Panc1 (cell line): ENCODE measurements around the gene SHLD1. TPM values are rescaled to one million over a fixed set of nuclear protein-coding genes. Genes with fewer than 3 reads are reported as not detected.

Source experiments
- ATAC-seq: fragments of 200-7000 bp; cut with Tn5 transposase; 2 replicates; pipeline ENCODE4 v1.9.1; 2020; ENCODE audit warnings: mild to moderate bottlenecking, moderate library complexity
- BruUV-seq: library from RNA; stranded (reverse); fragments of 400-500 nt; replicated peaks from 2 replicates; lab custom pipeline; 2021; lab: Mats Ljungman, UMichigan
- CTCF ChIA-PET: fragments of 300-600 bp; sonication (Branson Sonifier 250); formaldehyde crosslinking; loops from one replicate; lab custom pipeline; 2022; ENCODE audit warnings: antibody characterized with exemption; lab: Charles Lee
- POLR2A ChIA-PET: fragments of 300-600 bp; sonication (Branson Sonifier 250); formaldehyde crosslinking; loops from one replicate; lab custom pipeline; 2022; ENCODE audit warnings: antibody characterized with exemption; lab: Charles Lee
- DNase-seq: peaks from one replicate; pipeline ENCODE4 v3.0.0-alpha.2; 2010; ENCODE audit warnings: low read depth, low spot score
- H3K27ac ChIP-seq: 2 replicates; pipeline ENCODE4 v1.5.1; 2011; ENCODE audit warnings: mild to moderate bottlenecking, low read length, inconsistent platforms
- H3K27me3 ChIP-seq: fragments of 200-500 bp; sonication (Bioruptor generic); 2 replicates; pipeline ENCODE4 v1.6.0; 2014; ENCODE audit warnings: low read length, inconsistent platforms; ENCODE audit not compliant: control insufficient read depth, insufficient read depth
- H3K36me3 ChIP-seq: fragments of 200-500 bp; sonication (Bioruptor generic); 2 replicates; pipeline ENCODE4 v1.5.1; 2014; ENCODE audit warnings: inconsistent platforms, mild to moderate bottlenecking, low read length, moderate library complexity; ENCODE audit not compliant: control insufficient read depth, insufficient read depth
- H3K4me1 ChIP-seq: 2 replicates; pipeline ENCODE4 v1.5.1; 2011; ENCODE audit warnings: inconsistent platforms, mild to moderate bottlenecking, low read length, moderate library complexity; ENCODE audit not compliant: control insufficient read depth, insufficient read depth
- H3K4me3 ChIP-seq, 2 experiments: 2 replicates each; pipeline ENCODE4 v1.5.1; 2011 to 2012; ENCODE audit warnings: low read depth in 2 of 2, low read length in 2 of 2, mild to moderate bottlenecking in 2 of 2, inconsistent platforms in 1 of 2, moderate library complexity in 1 of 2
- H3K9me3 ChIP-seq: fragments of 200-500 bp; sonication (Bioruptor generic); 2 replicates; pipeline ENCODE4 v1.5.1; 2014; ENCODE audit warnings: low read depth, mild to moderate bottlenecking, inconsistent platforms, low read length, moderate library complexity; ENCODE audit not compliant: control insufficient read depth, insufficient read depth
- CTCF ChIP-seq: fragments of 450-650 bp; IDR thresholded peaks from 2 replicates; pipeline ENCODE4 v1.5.1; 2017; ENCODE audit warnings: mild to moderate bottlenecking
- POLR2AphosphoS5 ChIP-seq: IDR thresholded peaks from 2 replicates; pipeline ENCODE4 v1.6.1; 2012; ENCODE audit warnings: mild to moderate bottlenecking, low read depth, low read length, moderate library complexity
- REST ChIP-seq, 2 experiments: IDR thresholded peaks; 2 replicates each; pipeline ENCODE4 v1.6.1; 2011 to 2012; ENCODE audit warnings: low read depth in 2 of 2, control low read depth in 1 of 2, low read length in 1 of 2, mild to moderate bottlenecking in 1 of 2, moderate library complexity in 1 of 2; ENCODE audit not compliant: insufficient read depth in 1 of 2
- SIN3A ChIP-seq: IDR thresholded peaks from 2 replicates; pipeline ENCODE4 v1.6.1; 2012; ENCODE audit warnings: low read depth, mild to moderate bottlenecking, low read length, moderate library complexity, borderline replicate concordance; ENCODE audit not compliant: insufficient read depth
- TCF7L2 ChIP-seq: IDR thresholded peaks from 2 replicates; pipeline ENCODE4 v1.6.1; 2011; ENCODE audit warnings: mild to moderate bottlenecking, low read depth, low read length, inconsistent platforms
- in situ Hi-C: cut with HindIII; loops from 2 replicates; pipeline ENCODE4 v1.10.0; 2016; ENCODE audit warnings: low sequenced_read_pairs, low pct_unique_long_range_greater_than_20kb
- intact Hi-C: fragments of 100-400 bp; cut with micrococcal nuclease; formaldehyde crosslinking; loops from one replicate; pipeline ENCODE4 v1.10.0; 2022; ENCODE audit not compliant: unreplicated experiment
- total RNA-seq: library from RNA; stranded (reverse); gene quantifications from one replicate; pipeline ENCODE4 v1.2.1, GENCODE V29; 2021; ENCODE audit not compliant: unreplicated experiment

Gene SHLD1
- total RNA-seq, 1 experiment from 2014 or later, result 4.3 TPM

GRCh38 chr20:5730131-5730530 is 20.1 kb upstream of the SHLD1 start:
- TF ChIP-seq SIN3A (no peak), POLR2AphosphoS5 (no peak), REST (IDR thresholded peaks at IDR 0.05; ENCODE audit: insufficient read depth in 1 of 2, low read depth in 2 of 2, low read length in 1 of 2) (no peak), TCF7L2 (no peak)
- Histone ChIP-seq H3K27ac (no peak overlapping the region), H3K27me3 (peaks cover 7% of the 10 kb centered on the region; the same call in 1 of the 2 replicates), H3K9me3 (no peaks in the 10 kb centered on the region), H3K4me1 (no peaks in the 10 kb centered on the region), H3K36me3 (no peaks in the 10 kb centered on the region), H3K4me3 (no peak overlapping the region)
- ChIA-PET POLR2A (no interaction called here), CTCF (interaction anchor here (0.6 kb wide), 1 partner anchor 84 kb away, joined by 3 read pairs; no protein-coding TSS in a partner anchor)
- BruUV-seq, result no TSS peak
- no peak for ATAC-seq
- intact Hi-C loops, result no loop called here
- in situ Hi-C loops, result no loop called here
- DNase-seq, result no peak

GRCh38 chr20:5731753-5732366 is 18.3 kb upstream of the SHLD1 start:
- H3K27ac ChIP-seq, result no peak overlapping the region
- intact Hi-C loops, result no loop called here
- DNase-seq (no peak), ATAC-seq (no peak)
- no peaks in the 10 kb centered on the region for H3K4me1 ChIP-seq
- CTCF ChIA-PET, result no interaction called here
- POLR2A ChIA-PET, result no interaction called here
- TF ChIP-seq SIN3A (no peak), POLR2AphosphoS5 (no peak), TCF7L2 (no peak), CTCF (no peak), REST (IDR thresholded peaks at IDR 0.05; ENCODE audit: insufficient read depth in 1 of 2, low read depth in 2 of 2, low read length in 1 of 2) (no peak)
- no TSS peak for BruUV-seq
- H3K4me3 ChIP-seq, result no peak overlapping the region
- no peaks in the 10 kb centered on the region for H3K36me3 ChIP-seq
- H3K9me3 ChIP-seq, result no peaks in the 10 kb centered on the region
- H3K27me3 ChIP-seq, result peaks cover 7% of the 10 kb centered on the region; the same call in 1 of the 2 replicates
- in situ Hi-C loops, result no loop called here
